Ovary (tissue), 9 donors: ENCODE results near the gene LAMC3. TPM values are rescaled to one million over a fixed set of nuclear protein-coding genes. Genes with fewer than 3 reads are reported as not detected.
"Not testable (repeated sequence)": the region's sequence is repeated elsewhere in the genome, so short reads cannot be mapped to it uniquely, and the experiment has no call there.

Source experiments
- DNase-seq, 5 donors: peaks; one replicate each; pipeline ENCODE4 v3.0.0-alpha.2; 2019 to 2020
- H3K27ac ChIP-seq, 2 donors: fragments of 200-600 bp; one replicate each; pipeline versions ENCODE4 v1.5.1 to v1.8.0; 2019 to 2022
- H3K27me3 ChIP-seq: fragments of 200-600 bp; one replicate; pipeline ENCODE4 v1.8.0; 2022
- H3K36me3 ChIP-seq: fragments of 200-600 bp; sonication (generic); one replicate; pipeline ENCODE4 v1.5.1; 2019
- H3K4me1 ChIP-seq: one replicate; pipeline ENCODE4 v1.8.1; 2013; ENCODE audit warnings: mild to moderate bottlenecking, moderate library complexity; ENCODE audit not compliant: insufficient read depth
- H3K4me3 ChIP-seq: fragments of 200-600 bp; sonication (generic); one replicate; pipeline ENCODE4 v1.5.1; 2017
- H3K9me3 ChIP-seq, 2 donors: fragments of 200-600 bp in 1 of 2; sonication (generic) in 1 of 2; one replicate each; pipeline versions ENCODE4 v1.5.1 to v1.8.1; 2013 to 2019; ENCODE audit warnings: mild to moderate bottlenecking in 1 of 2, moderate library complexity in 1 of 2
- CTCF ChIP-seq, 3 donors: fragments of 450-650 bp in 2 of 3; fragments of 200-600 bp in 1 of 3; IDR thresholded peaks; one replicate each; pipeline versions ENCODE4 v1.5.1 to v1.8.0; 2016 to 2022; ENCODE audit warnings: antibody characterized with exemption in 3 of 3, mild to moderate bottlenecking in 1 of 3
- EP300 ChIP-seq: sonication (generic); formaldehyde crosslinking; IDR thresholded peaks from one replicate; pipeline ENCODE4 v1.6.1; 2017; ENCODE audit warnings: antibody characterized with exemption
- POLR2A ChIP-seq: fragments of 450-650 bp; IDR thresholded peaks from one replicate; pipeline ENCODE4 v1.6.1; 2017; ENCODE audit warnings: antibody characterized with exemption, mild to moderate bottlenecking, moderate library complexity
- WGBS, 3 donors: extraction: QIAGEN DNeasy Blood & Tissue Kit in 1 of 3; methylation state at CpG; one replicate each; pipeline versions ENCODE4 v1.1.5 to v1.1.7; 2013 to 2017; 5-methylcytosine and 5-hydroxymethylcytosine counted together
- intact Hi-C, 4 donors: fragments of 100-400 bp; cut with DNase I; formaldehyde crosslinking; loops; one replicate each; pipeline versions ENCODE4 v1.11.0 to v1.15.1; 2022 to 2023
- polyA plus RNA-seq, 2 donors: library from polyadenylated mRNA; stranded (reverse); fragments of 200-250 nt in 1 of 2; fragments of 350-450 nt in 1 of 2; fragmentation: Illumina TruSeq in 1 of 2; extraction: RNeasy Lipid Tissue Mini Kit (QIAGEN cat#74804) in 1 of 2; gene quantifications; one replicate each; pipeline ENCODE4 v1.2.3, GENCODE V29; 2013 to 2014
- total RNA-seq, 7 donors: library from RNA; depleted of rRNA in 2 of 7; stranded (reverse); fragments of >200 nt in 2 of 7; fragmentation: NEBNext Ultra II Directional in 3 of 7; extraction: Animal tissue kit (Norgen Biotek cat#: 25700) in 3 of 7; gene quantifications; one replicate each; pipeline versions ENCODE4 v1.1.0 to v1.2.4, GENCODE V29; 2016 to 2023
- donor health status: DM: no; HTN: no; CAD: no; lungs with moderate emphysema.
- donor health status: DM: no; HTN: no; CAD: no.
- donor health status: Bipolar disorder and iron deficiency.
- donor health status: DM: yes; HTN: yes; CAD: no.
- donor health status: DM: no; HTN: no; CAD: no.
- donor health status: DM: yes; HTN: yes; CAD: no.

LAMC3 gene
- total and polyA plus RNA-seq, 9 donors: 0.48 to 5.7 (median 1.8) TPM

- Histone ChIP-seq H3K27ac (no peak overlapping the region), H3K27me3 (no peaks in the 10 kb centered on the region), H3K9me3 (no peaks in the 10 kb centered on the region), H3K4me3 (no peak overlapping the region), H3K4me1 (no peaks in the 10 kb centered on the region), H3K36me3 (no peaks in the 10 kb centered on the region)
- no peak for DNase-seq
- 25 to 30% (median 26%) methylated on average over 19 of the region's 19 CpGs for WGBS, 3 donors
- TF ChIP-seq EP300 (no peak), CTCF (IDR thresholded peaks at IDR 0.05) (no peak), POLR2A (no peak)
- intact Hi-C loops: no loop called here
These were observed 88.4 kb downstream of the LAMC3 start for GRCh38 chr9:131097126-131097947.

GRCh38 chr9:131097948-131098278 lies 88.9 kb downstream of the LAMC3 start:
- no peak overlapping the region for H3K4me3 ChIP-seq

GRCh38 chr9:131098391-131099101 lies 89.6 kb downstream of the LAMC3 start:
- no peak for TF ChIP-seq EP300
- no peak for TF ChIP-seq POLR2A
- TF ChIP-seq CTCF (IDR thresholded peaks at IDR 0.05): no peak

More at GRCh38 chr9:131097948-131098278, 88.9 kb downstream of the LAMC3 start:
- Histone ChIP-seq H3K36me3 (no peaks in the 10 kb centered on the region), H3K4me1 (no peaks in the 10 kb centered on the region), H3K27me3 (no peaks in the 10 kb centered on the region), H3K27ac (no peak overlapping the region), H3K9me3 (no peaks in the 10 kb centered on the region)
- TF ChIP-seq EP300: no peak
- no peak for TF ChIP-seq CTCF (IDR thresholded peaks at IDR 0.05)
- no peak for TF ChIP-seq POLR2A
- intact Hi-C loops: no loop called here
- DNase-seq: no peak
- WGBS, 3 donors: 64 to 71% (median 70%) methylated on average over 8 of the region's 8 CpGs

GRCh38 chr9:131099102-131099606 lies 90.2 kb downstream of the LAMC3 start:
- intact Hi-C loops: no loop called here
- H3K4me1 ChIP-seq: peaks cover 1% of the 10 kb centered on the region
- H3K27ac ChIP-seq: no peak overlapping the region
- TF ChIP-seq POLR2A: no peak
- TF ChIP-seq CTCF (IDR thresholded peaks at IDR 0.05): no peak
- WGBS, 3 donors: 73 to 78% (median 77%) methylated on average over 8 of the region's 8 CpGs
- no peak for DNase-seq
- H3K27me3 ChIP-seq: no peaks in the 10 kb centered on the region
- H3K4me3 ChIP-seq: no peak overlapping the region
- no peaks in the 10 kb centered on the region for H3K9me3 ChIP-seq
- H3K36me3 ChIP-seq: no peaks in the 10 kb centered on the region

More at GRCh38 chr9:131098391-131099101, 89.6 kb downstream of the LAMC3 start:
- Histone ChIP-seq H3K4me3 (no peak overlapping the region), H3K27me3 (no peaks in the 10 kb centered on the region), H3K36me3 (no peaks in the 10 kb centered on the region), H3K9me3 (no peaks in the 10 kb centered on the region), H3K27ac (no peak overlapping the region), H3K4me1 (peaks cover 1% of the 10 kb centered on the region)
- intact Hi-C loops: no loop called here
- 75 to 77% (median 77%) methylated on average over 13 of the region's 13 CpGs for WGBS, 3 donors
- DNase-seq: no peak

- H3K4me3 ChIP-seq, H3K27me3 ChIP-seq, H3K4me1 ChIP-seq, intact Hi-C loops, H3K9me3 ChIP-seq, DNase-seq, H3K27ac ChIP-seq, H3K36me3 ChIP-seq: not testable (repeated sequence)
- 93 to 95% (median 94%) methylated on average over 8 of the region's 8 CpGs for WGBS, 3 donors
These were observed 90.9 kb downstream of the LAMC3 start for GRCh38 chr9:131099845-131100244.
